T-cell (primary cell): ENCODE data around the gene CLIC5. TPM values are rescaled to one million over a fixed set of nuclear protein-coding genes. Genes with fewer than 3 reads are reported as not detected.

ENCODE experiments used
- ATAC-seq, 4 experiments: fragments of 200-7000 bp in 3 of 4; fragments of 150-1000 bp in 1 of 4; cut with Tn5 transposase; replicated peaks in 1 of 4; 1 replicate in 3 of 4; 2 replicates in 1 of 4; pipeline ENCODE4 v1.10.0; 2021; ENCODE audit warnings: moderate library complexity in 3 of 4, mild to moderate bottlenecking in 2 of 4, moderate number of reproducible peaks in 1 of 4
- CTCF ChIA-PET, 2 donors: fragments of 300-600 bp; sonication (Branson Sonifier 250); formaldehyde crosslinking; loops; one replicate each; lab custom pipeline; 2022; ENCODE audit warnings: antibody characterized with exemption in 2 of 2; lab: Charles Lee
- POLR2A ChIA-PET, 2 donors: fragments of 300-600 bp; sonication (Branson Sonifier 250); formaldehyde crosslinking; loops; one replicate each; lab custom pipeline; 2022; ENCODE audit warnings: antibody characterized with exemption in 2 of 2; lab: Charles Lee
- DNase-seq, 35 experiments: peaks; one replicate each; pipeline versions ENCODE4 v3.0.0 to v3.0.0-alpha.2; 2013 to 2023
- H3K27ac ChIP-seq: one replicate; pipeline ENCODE4 v1.5.1; 2013; ENCODE audit warnings: low read length
- H3K27me3 ChIP-seq, 2 experiments: replicated peaks in 1 of 2; 1 replicate in 1 of 2; 2 replicates in 1 of 2; pipeline versions ENCODE4 v1.6.1 to v1.7.0; 2013; ENCODE audit warnings: low read length in 1 of 2, mixed read lengths in 1 of 2; ENCODE audit not compliant: control insufficient read depth in 2 of 2, insufficient read depth in 2 of 2; ENCODE audit errors: extremely low read depth in 1 of 2
- H3K36me3 ChIP-seq, 2 donors: 1 replicate in 1 of 2; 2 replicates in 1 of 2; pipeline versions ENCODE4 v1.6.1 to v1.7.0; 2013; ENCODE audit warnings: low read length in 1 of 2; ENCODE audit not compliant: control insufficient read depth in 2 of 2, insufficient read depth in 1 of 2; ENCODE audit errors: extremely low read depth in 1 of 2
- H3K4me1 ChIP-seq, 2 experiments: 1 replicate in 1 of 2; 2 replicates in 1 of 2; pipeline versions ENCODE4 v1.6.1 to v1.7.0; 2013; ENCODE audit warnings: low read length in 2 of 2, mixed read lengths in 1 of 2; ENCODE audit not compliant: insufficient read depth in 2 of 2, control insufficient read depth in 1 of 2; ENCODE audit errors: extremely low read depth in 1 of 2
- H3K4me3 ChIP-seq, 2 donors: 1 replicate in 1 of 2; 2 replicates in 1 of 2; pipeline versions ENCODE4 v1.5.1 to v1.7.0; 2013; ENCODE audit warnings: mild to moderate bottlenecking in 2 of 2, low read length in 1 of 2, moderate library complexity in 1 of 2; ENCODE audit not compliant: control insufficient read depth in 1 of 2; ENCODE audit errors: extremely low read depth in 1 of 2
- H3K9me3 ChIP-seq: 2 replicates; pipeline ENCODE4 v1.7.0; 2013
- H3K27ac Mint-ChIP-seq, 2 donors: one replicate each; pipeline ENCODE4 v1.8.0; 2020 to 2021; ENCODE audit warnings: mild to moderate bottlenecking in 2 of 2, mixed read lengths in 2 of 2
- H3K27me3 Mint-ChIP-seq, 2 donors: one replicate each; pipeline ENCODE4 v1.8.0; 2021 to 2022; ENCODE audit warnings: mixed read lengths in 2 of 2
- H3K36me3 Mint-ChIP-seq: one replicate; pipeline ENCODE4 v1.8.0; 2021; ENCODE audit warnings: mixed read lengths
- H3K4me1 Mint-ChIP-seq, 3 donors: one replicate each; pipeline ENCODE4 v1.8.0; 2020 to 2022; ENCODE audit warnings: mixed read lengths in 3 of 3, mild to moderate bottlenecking in 1 of 3
- H3K4me3 Mint-ChIP-seq, 3 donors: one replicate each; pipeline ENCODE4 v1.8.0; 2020 to 2022; ENCODE audit warnings: mild to moderate bottlenecking in 3 of 3, mixed read lengths in 3 of 3, moderate library complexity in 3 of 3
- H3K9me3 Mint-ChIP-seq, 3 donors: one replicate each; pipeline ENCODE4 v1.8.0; 2020 to 2022; ENCODE audit warnings: mixed read lengths in 3 of 3
- WGBS: methylation state at CpG from one replicate; pipeline ENCODE4 v1.1.5; 2013; ENCODE audit warnings: missing lambda C conversion rate; ENCODE audit not compliant: insufficient coverage; 5-methylcytosine and 5-hydroxymethylcytosine counted together
- total RNA-seq, 35 experiments: library from RNA in 6 of 35; stranded (reverse) in 6 of 35; fragments of 120-200 nt in 1 of 35; gene quantifications; one replicate each; pipeline versions ENCODE4 v1.2.1 to v1.2.4 and lab custom pipeline; 2013 to 2026

Gene CLIC5
- total RNA-seq, 5 donors from 2014 or later (not counting 1 experiment from before 2014, with no cell fraction given): 3.8 to 17.8 (median 7.1) TPM

GRCh38 chr6:45896783-45897441, 118.7 kb downstream of the CLIC5 start:
- Mint-ChIP-seq H3K27ac (no peak overlapping the region), H3K4me3 (no peak overlapping the region), H3K9me3 (no peaks in the 10 kb centered on the region), H3K4me1 (peaks cover 0 to 13% (median 5%) of the 10 kb centered on the region in 3 donors), H3K27me3 (no peaks in the 10 kb centered on the region), H3K36me3 (peaks cover 5% of the 10 kb centered on the region)
- ATAC-seq (no peak), DNase-seq (no peak)
- Histone ChIP-seq H3K36me3 (no peaks in the 10 kb centered on the region), H3K9me3 (no peaks in the 10 kb centered on the region), H3K4me3 (no peak overlapping the region), H3K27ac (no peak overlapping the region), H3K4me1 (no peaks in the 10 kb centered on the region), H3K27me3 (no peaks in the 10 kb centered on the region)
- WGBS: 61% methylated on average over 4 of the region's 6 CpGs
- POLR2A ChIA-PET: no interaction called here
- CTCF ChIA-PET: no interaction called here

- Mint-ChIP-seq H3K27ac (peak overlapping the region in 1 of 2 donors; percentile 62), H3K4me1 (peaks cover 0 to 13% (median 5%) of the 10 kb centered on the region in 3 donors), H3K36me3 (peaks cover 5% of the 10 kb centered on the region), H3K9me3 (no peaks in the 10 kb centered on the region), H3K4me3 (no peak overlapping the region), H3K27me3 (no peaks in the 10 kb centered on the region)
- Histone ChIP-seq H3K27ac (no peak overlapping the region), H3K9me3 (no peaks in the 10 kb centered on the region), H3K36me3 (no peaks in the 10 kb centered on the region), H3K4me1 (no peaks in the 10 kb centered on the region), H3K4me3 (no peak overlapping the region), H3K27me3 (no peaks in the 10 kb centered on the region)
- ChIA-PET CTCF (no interaction called here), POLR2A (no interaction called here)
- DNase-seq (peak in 1 of 35 experiments; percentile 32), ATAC-seq (peak; percentile 30 to 88 (median 42))
- WGBS: 38% methylated on average over 1 of the region's 5 CpGs
Observed at GRCh38 chr6:45895569-45895968, 120.1 kb downstream of the CLIC5 start.

GRCh38 chr6:45892696-45893245, 122.9 kb downstream of the CLIC5 start:
- no peaks in the 10 kb centered on the region for H3K9me3 ChIP-seq
- no peaks in the 10 kb centered on the region for H3K36me3 ChIP-seq
- H3K27me3 ChIP-seq: no peaks in the 10 kb centered on the region
- CTCF ChIA-PET: no interaction called here
- no CpG with 5 or more reads among the region's 4 CpGs for WGBS
- DNase-seq: no peak
- H3K27ac ChIP-seq: no peak overlapping the region
- Mint-ChIP-seq H3K4me3 (no peak overlapping the region), H3K27ac (no peak overlapping the region), H3K27me3 (no peaks in the 10 kb centered on the region), H3K9me3 (no peaks in the 10 kb centered on the region), H3K4me1 (peaks cover 0 to 13% (median 5%) of the 10 kb centered on the region in 3 donors), H3K36me3 (peaks cover 3% of the 10 kb centered on the region)
- no peak for ATAC-seq
- no peak overlapping the region for H3K4me3 ChIP-seq
- POLR2A ChIA-PET: interaction anchor here in 1 of 2 donors (0.6 kb wide), 2 partner anchors 181 to 678 kb away, joined by 3 read pairs; no protein-coding TSS in a partner anchor
- no peaks in the 10 kb centered on the region for H3K4me1 ChIP-seq

GRCh38 chr6:45892196-45892595, 123.5 kb downstream of the CLIC5 start:
- 95% methylated on average over 2 of the region's 2 CpGs for WGBS
- no peak overlapping the region for H3K27ac ChIP-seq
- Mint-ChIP-seq H3K4me1 (peaks cover 0 to 13% (median 5%) of the 10 kb centered on the region in 3 donors), H3K36me3 (no peaks in the 10 kb centered on the region), H3K4me3 (no peak overlapping the region), H3K9me3 (no peaks in the 10 kb centered on the region), H3K27ac (no peak overlapping the region), H3K27me3 (no peaks in the 10 kb centered on the region)
- DNase-seq (no peak), ATAC-seq (no peak)
- ChIA-PET POLR2A (interaction anchor here in 1 of 2 donors (0.6 kb wide), 3 partner anchors 19 to 677 kb away, joined by 3 to 5 read pairs (median 3); no protein-coding TSS in a partner anchor), CTCF (no interaction called here)
- H3K9me3 ChIP-seq: no peaks in the 10 kb centered on the region
- no peaks in the 10 kb centered on the region for H3K36me3 ChIP-seq
- no peaks in the 10 kb centered on the region for H3K4me1 ChIP-seq
- no peak overlapping the region for H3K4me3 ChIP-seq
- no peaks in the 10 kb centered on the region for H3K27me3 ChIP-seq

GRCh38 chr6:45886776-45887175, 128.9 kb downstream of the CLIC5 start:
- H3K27ac ChIP-seq: no peak overlapping the region
- H3K4me1 Mint-ChIP-seq: no peaks in the 10 kb centered on the region

GRCh38 chr6:45884336-45884735, 131.3 kb downstream of the CLIC5 start:
- CTCF ChIA-PET: no interaction called here
- H3K4me3 Mint-ChIP-seq: no peak overlapping the region
- H3K4me1 Mint-ChIP-seq: no peaks in the 10 kb centered on the region
- POLR2A ChIA-PET: no interaction called here
- Histone ChIP-seq H3K36me3 (no peaks in the 10 kb centered on the region), H3K27me3 (peaks cover 0 to 2% of the 10 kb centered on the region in 2 experiments), H3K4me3 (no peak overlapping the region), H3K4me1 (no peaks in the 10 kb centered on the region), H3K27ac (no peak overlapping the region), H3K9me3 (no peaks in the 10 kb centered on the region)
- WGBS: 67% methylated on average over 3 of the region's 4 CpGs
- H3K27me3 Mint-ChIP-seq: peaks cover 0 to 7% of the 10 kb centered on the region in 2 donors
- DNase-seq (no peak), ATAC-seq (no peak)
- no peak overlapping the region for H3K27ac Mint-ChIP-seq
- peaks cover 0 to 8% (median 2%) of the 10 kb centered on the region in 3 donors for H3K9me3 Mint-ChIP-seq
- H3K36me3 Mint-ChIP-seq: no peaks in the 10 kb centered on the region

More at GRCh38 chr6:45886776-45887175, 128.9 kb downstream of the CLIC5 start:
- no peak overlapping the region for H3K4me3 ChIP-seq
- no peak overlapping the region for H3K27ac Mint-ChIP-seq
- peaks cover 0 to 8% (median 2%) of the 10 kb centered on the region in 3 donors for H3K9me3 Mint-ChIP-seq
- no peaks in the 10 kb centered on the region for H3K9me3 ChIP-seq
- 33% methylated on average over 1 of the region's 2 CpGs for WGBS
- POLR2A ChIA-PET: no interaction called here
- H3K4me1 ChIP-seq: no peaks in the 10 kb centered on the region
- H3K36me3 ChIP-seq: no peaks in the 10 kb centered on the region
- ATAC-seq (no peak), DNase-seq (no peak)
- CTCF ChIA-PET: no interaction called here
- H3K4me3 Mint-ChIP-seq: no peak overlapping the region
- no peaks in the 10 kb centered on the region for H3K27me3 ChIP-seq
- no peaks in the 10 kb centered on the region for H3K36me3 Mint-ChIP-seq
- peaks cover 0 to 7% of the 10 kb centered on the region in 2 donors for H3K27me3 Mint-ChIP-seq
